Measurements from ENCODE around the gene SMIM41.

Gene SMIM41

GRCh38 chr12:52035926-52036325 is 43.6 kb upstream of the SMIM41 start:
- no peak for TF ChIP-seq CTCF (IDR thresholded peaks at IDR 0.05; ENCODE audit: low read depth, low read length, missing control alignments)
- no peak for DNase-seq
- no peaks in the 10 kb centered on the region for H3K27me3 ChIP-seq (replicated peaks)
- no peaks in the 10 kb centered on the region for H3K36me3 ChIP-seq (replicated peaks)
- in situ Hi-C loops (cut with HindIII; ENCODE audit: low pct_ligation_motif_present, low sequenced_read_pairs), result no loop called here
- H3K4me3 ChIP-seq (ENCODE audit: low read depth, low read length), result no peak overlapping the region
- H3K27ac ChIP-seq, result no peak overlapping the region

GRCh38 chr12:52036587-52037171 is 42.8 kb upstream of the SMIM41 start:
- in situ Hi-C loops (cut with HindIII; ENCODE audit: low pct_ligation_motif_present, low sequenced_read_pairs), result no loop called here
- Histone ChIP-seq H3K4me3 (ENCODE audit: low read depth, low read length) (peak overlapping the region; percentile 40), H3K27ac (no peak overlapping the region), H3K27me3 (replicated peaks) (no peaks in the 10 kb centered on the region), H3K36me3 (replicated peaks) (no peaks in the 10 kb centered on the region)
- TF ChIP-seq CTCF (IDR thresholded peaks at IDR 0.05; ENCODE audit: low read depth, low read length, missing control alignments), result no peak
- DNase-seq, result peak; percentile 73

GRCh38 chr12:52037248-52037861 is 42.1 kb upstream of the SMIM41 start:
- peak; percentile 40 for TF ChIP-seq CTCF (IDR thresholded peaks at IDR 0.05; ENCODE audit: low read depth, low read length, missing control alignments)
- peak overlapping the region; percentile 65 for H3K4me3 ChIP-seq (ENCODE audit: low read depth, low read length)
- peak; percentile 22 for DNase-seq
- in situ Hi-C loops (cut with HindIII; ENCODE audit: low pct_ligation_motif_present, low sequenced_read_pairs), result no loop called here
- no peaks in the 10 kb centered on the region for H3K27me3 ChIP-seq (replicated peaks)
- H3K36me3 ChIP-seq (replicated peaks), result no peaks in the 10 kb centered on the region
- H3K27ac ChIP-seq, result peak overlapping the region; percentile 65

GRCh38 chr12:52038447-52038846 is 41.1 kb upstream of the SMIM41 start:
- Histone ChIP-seq H3K4me3 (ENCODE audit: low read depth, low read length) (no peak overlapping the region), H3K27ac (no peak overlapping the region), H3K36me3 (replicated peaks) (no peaks in the 10 kb centered on the region), H3K27me3 (replicated peaks) (no peaks in the 10 kb centered on the region)
- in situ Hi-C loops (cut with HindIII; ENCODE audit: low pct_ligation_motif_present, low sequenced_read_pairs), result no loop called here
- no peak for DNase-seq
- no peak for TF ChIP-seq CTCF (IDR thresholded peaks at IDR 0.05; ENCODE audit: low read depth, low read length, missing control alignments)

GRCh38 chr12:52041035-52041434 is 38.5 kb upstream of the SMIM41 start:
- DNase-seq, result no peak
- H3K36me3 ChIP-seq (replicated peaks), result no peaks in the 10 kb centered on the region
- no peak for TF ChIP-seq CTCF (IDR thresholded peaks at IDR 0.05; ENCODE audit: low read depth, low read length, missing control alignments)
- no peaks in the 10 kb centered on the region for H3K27me3 ChIP-seq (replicated peaks)
- in situ Hi-C loops (cut with HindIII; ENCODE audit: low pct_ligation_motif_present, low sequenced_read_pairs), result no loop called here
- H3K27ac ChIP-seq, result no peak overlapping the region
- H3K4me3 ChIP-seq (ENCODE audit: low read depth, low read length), result no peak overlapping the region

GRCh38 chr12:52041695-52042123 is 37.8 kb upstream of the SMIM41 start:
- H3K36me3 ChIP-seq (replicated peaks), result no peaks in the 10 kb centered on the region
- no peaks in the 10 kb centered on the region for H3K27me3 ChIP-seq (replicated peaks)
- no peak overlapping the region for H3K27ac ChIP-seq
- no peak for DNase-seq
- H3K4me3 ChIP-seq (ENCODE audit: low read depth, low read length), result no peak overlapping the region
- in situ Hi-C loops (cut with HindIII; ENCODE audit: low pct_ligation_motif_present, low sequenced_read_pairs), result no loop called here
- no peak for TF ChIP-seq CTCF (IDR thresholded peaks at IDR 0.05; ENCODE audit: low read depth, low read length, missing control alignments)

Measured in brain microvascular endothelial cell (primary cell).